Measurements from ENCODE around the gene IRAK1. TPM values are rescaled to one million over a fixed set of nuclear protein-coding genes. Genes with fewer than 3 reads are reported as not detected.

IRAK1 gene
- total and polyA plus RNA-seq, 9 of the 15 experiments (the other 6 are each of a cell fraction or from before 2014, with no cell fraction given) = 11.6 to 261 (median 91.6) TPM

DNA sequence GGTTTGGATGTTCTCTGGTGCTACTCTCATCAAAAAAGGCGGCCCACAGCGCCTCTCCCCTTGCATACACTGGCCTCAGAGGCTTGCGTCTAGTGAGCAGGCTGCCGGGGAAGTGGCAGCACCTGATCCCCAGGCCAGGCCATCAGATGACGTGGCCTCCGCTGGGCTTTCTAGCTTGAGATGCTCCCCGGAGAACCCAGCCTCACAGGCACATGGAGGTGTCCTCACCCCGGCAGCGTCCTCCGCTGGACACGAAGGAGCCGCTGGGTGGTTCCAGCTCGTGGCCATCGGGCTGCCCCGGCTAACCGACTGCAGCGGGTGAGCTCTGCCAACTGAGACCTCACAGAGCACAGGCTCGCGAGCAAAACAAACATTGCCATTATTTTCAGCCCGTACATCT lies 12.8 kb downstream of the IRAK1 start:
- Histone ChIP-seq H3K27me3 (ENCODE audit: control insufficient read depth in 2 of 2, insufficient read depth in 2 of 2, low read length in 2 of 2) (no peaks in the 10 kb centered on the region), H3K9me3 (replicated peaks; ENCODE audit: control insufficient read depth, insufficient read depth, low read depth, low read length) (no peaks in the 10 kb centered on the region), H2AFZ (ENCODE audit: low read depth, low read length) (no peak overlapping the region), H3K9me1 (ENCODE audit: control insufficient read depth, insufficient read depth, low read length) (no peaks in the 10 kb centered on the region), H3K4me2 (ENCODE audit: insufficient read depth, low read length) (no peak overlapping the region), H3K36me3 (ENCODE audit: control insufficient read depth, insufficient read depth, low read length) (peaks cover 45% of the 10 kb centered on the region; the same call in 2 of the 3 replicates), H3K79me2 (ENCODE audit: control insufficient read depth, insufficient read depth, low read length) (no peaks in the 10 kb centered on the region), H3K4me1 (replicated peaks in 1 of 2; ENCODE audit: control insufficient read depth in 2 of 2, insufficient read depth in 2 of 2, low read length in 2 of 2) (peaks cover 7 to 24% of the 10 kb centered on the region in 2 experiments; a peak in 4 of 5 replicates), H3K9ac (ENCODE audit: insufficient read depth in 1 of 2, low read depth in 2 of 2, low read length in 2 of 2) (0 out of 4 replicates have a peak overlapping the region, but pooled peaks of 1 of the 2 experiments have one; percentile 19), H3K27ac (ENCODE audit: extremely low read depth, low read depth, low read length) (no peak overlapping the region), H3K4me3 (no peak overlapping the region), H4K20me1 (replicated peaks; ENCODE audit: control insufficient read depth, insufficient read depth, low read length) (no peaks in the 10 kb centered on the region)
- no TSS peak for BruUV-seq (replicated peaks)
- TF ChIP-seq ZNF551 (CRISPR knock-in tag; IDR thresholded peaks at IDR 0.05) (no peak), TCF3 (CRISPR knock-in tag; IDR thresholded peaks at IDR 0.05) (no peak), GATAD2B (IDR thresholded peaks at IDR 0.05; ENCODE audit: borderline replicate concordance) (no peak), POLR2G (IDR thresholded peaks at IDR 0.05; ENCODE audit: low read depth, low read length) (peak; percentile 67), MYNN (IDR thresholded peaks at IDR 0.05) (no peak), MYNN (CRISPR knock-in tag; IDR thresholded peaks at IDR 0.05) (no peak), RBFOX2 (IDR thresholded peaks at IDR 0.05; ENCODE audit: low read depth, low read length) (peak; percentile 47; the same call in 1 of the 2 replicates), XRCC5 (IDR thresholded peaks at IDR 0.05; ENCODE audit: low read depth, low read length) (no peak), GATA2 (CRISPR knock-in tag; IDR thresholded peaks at IDR 0.05) (no peak), LARP7 (IDR thresholded peaks at IDR 0.05) (no peak), TSC22D4 (tag; IDR thresholded peaks at IDR 0.05) (no peak)
- TF ChIP-seq, protein P1, sequence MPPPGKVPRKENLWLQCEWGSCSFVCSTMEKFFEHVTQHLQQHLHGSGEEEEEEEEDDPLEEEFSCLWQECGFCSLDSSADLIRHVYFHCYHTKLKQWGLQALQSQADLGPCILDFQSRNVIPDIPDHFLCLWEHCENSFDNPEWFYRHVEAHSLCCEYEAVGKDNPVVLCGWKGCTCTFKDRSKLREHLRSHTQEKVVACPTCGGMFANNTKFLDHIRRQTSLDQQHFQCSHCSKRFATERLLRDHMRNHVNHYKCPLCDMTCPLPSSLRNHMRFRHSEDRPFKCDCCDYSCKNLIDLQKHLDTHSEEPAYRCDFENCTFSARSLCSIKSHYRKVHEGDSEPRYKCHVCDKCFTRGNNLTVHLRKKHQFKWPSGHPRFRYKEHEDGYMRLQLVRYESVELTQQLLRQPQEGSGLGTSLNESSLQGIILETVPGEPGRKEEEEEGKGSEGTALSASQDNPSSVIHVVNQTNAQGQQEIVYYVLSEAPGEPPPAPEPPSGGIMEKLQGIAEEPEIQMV (tag; conservative IDR thresholded peaks at IDR 0.05; ENCODE audit: low read depth) = no peak
- TF ChIP-seq, protein P2, sequence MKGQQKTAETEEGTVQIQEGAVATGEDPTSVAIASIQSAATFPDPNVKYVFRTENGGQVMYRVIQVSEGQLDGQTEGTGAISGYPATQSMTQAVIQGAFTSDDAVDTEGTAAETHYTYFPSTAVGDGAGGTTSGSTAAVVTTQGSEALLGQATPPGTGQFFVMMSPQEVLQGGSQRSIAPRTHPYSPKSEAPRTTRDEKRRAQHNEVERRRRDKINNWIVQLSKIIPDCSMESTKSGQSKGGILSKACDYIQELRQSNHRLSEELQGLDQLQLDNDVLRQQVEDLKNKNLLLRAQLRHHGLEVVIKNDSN (CRISPR knock-in tag; IDR thresholded peaks at IDR 0.05) = no peak
- TF ChIP-seq, protein P3, sequence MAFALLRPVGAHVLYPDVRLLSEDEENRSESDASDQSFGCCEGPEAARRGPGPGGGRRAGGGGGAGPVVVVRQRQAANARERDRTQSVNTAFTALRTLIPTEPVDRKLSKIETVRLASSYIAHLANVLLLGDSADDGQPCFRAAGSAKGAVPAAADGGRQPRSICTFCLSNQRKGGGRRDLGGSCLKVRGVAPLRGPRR (CRISPR knock-in tag; IDR thresholded peaks at IDR 0.05) = no peak
- WGBS (ENCODE audit: insufficient coverage, low coverage, missing lambda C conversion rate) = 93% methylated on average over 15 of the region's 20 CpGs
- DNase-seq (ENCODE audit: extremely low read depth in 1 of 4, low spot score in 3 of 4) (no peak), ATAC-seq (no peak), FAIRE-seq (no peak)
- CTCF ChIA-PET (ENCODE audit: low intra/inter-chr PET ratio) = interaction anchor here (0.9 kb wide), 1 partner anchor 17 kb away, joined by 3 read pairs; no protein-coding TSS in a partner anchor
- intact Hi-C loops (cut with micrococcal nuclease) = no loop called here
- in situ Hi-C loops (cut with MboI) = no loop called here
- POLR2A ChIA-PET = interaction anchor here (0.9 to 1.4 kb wide), 3 partner anchors 12 to 36 kb away, joined by 3 to 4 read pairs (median 4); no protein-coding TSS in a partner anchor
